GM18873 (cell line): ENCODE measurements around the gene CELF5.

ENCODE experiments used
- ATAC-seq: cut with Tn5 transposase; IDR thresholded peaks from one replicate; pipeline ENCODE4 v1.9.1; 2021; ENCODE audit warnings: mild to moderate bottlenecking, moderate library complexity, moderate number of reproducible peaks; ENCODE audit not compliant: unreplicated experiment, low FRiP score

CELF5 gene

GRCh38 chr19:3269916-3270671 lies 45.6 kb downstream of the CELF5 start:
- ATAC-seq, result no peak

GRCh38 chr19:3270902-3271301 lies 46.4 kb downstream of the CELF5 start:
- no peak for ATAC-seq

- ATAC-seq, result no peak
Observed at GRCh38 chr19:3272401-3272931, 48.0 kb downstream of the CELF5 start.

- ATAC-seq, result no peak
Observed at GRCh38 chr19:3272952-3273351, 48.5 kb downstream of the CELF5 start.

DNA sequence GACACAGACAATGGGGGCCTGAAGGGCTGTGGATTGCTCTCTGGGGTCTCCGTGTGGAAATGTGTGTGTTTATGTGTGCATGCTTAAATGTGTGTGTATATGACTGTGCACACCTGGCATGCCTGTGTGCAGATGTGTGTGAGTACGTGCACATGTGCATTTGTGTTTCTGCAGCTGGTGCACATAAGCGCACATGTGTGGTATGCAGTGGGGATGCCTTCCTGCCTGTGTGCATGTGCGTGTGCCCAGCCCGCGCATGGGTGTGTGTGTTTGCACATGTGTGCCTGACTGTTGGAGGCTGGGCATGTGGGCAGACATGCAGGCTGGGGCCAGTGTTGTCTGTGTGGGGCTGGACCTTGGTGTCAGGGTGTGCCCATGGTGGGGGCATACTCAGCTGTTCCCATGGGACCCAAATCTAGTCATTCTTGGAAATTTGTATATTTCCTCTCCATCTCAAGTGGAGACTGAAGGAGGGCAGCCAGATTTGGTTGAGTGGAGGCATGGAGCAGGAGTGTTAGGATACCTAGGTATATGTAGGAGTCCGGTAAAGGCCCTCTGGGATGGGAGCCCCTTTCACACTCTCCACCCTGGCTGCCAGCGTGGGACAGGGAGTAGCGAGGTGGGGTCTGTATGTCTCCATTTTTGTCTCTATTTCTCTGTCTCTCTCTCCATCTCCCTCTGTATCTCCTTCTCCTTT lies 49.9 kb downstream of the CELF5 start:
- no peak for ATAC-seq

- no peak for ATAC-seq
Observed at GRCh38 chr19:3274942-3275582, 50.6 kb downstream of the CELF5 start.

- no peak for ATAC-seq
Observed at GRCh38 chr19:3275583-3276340, 51.3 kb downstream of the CELF5 start.

DNA sequence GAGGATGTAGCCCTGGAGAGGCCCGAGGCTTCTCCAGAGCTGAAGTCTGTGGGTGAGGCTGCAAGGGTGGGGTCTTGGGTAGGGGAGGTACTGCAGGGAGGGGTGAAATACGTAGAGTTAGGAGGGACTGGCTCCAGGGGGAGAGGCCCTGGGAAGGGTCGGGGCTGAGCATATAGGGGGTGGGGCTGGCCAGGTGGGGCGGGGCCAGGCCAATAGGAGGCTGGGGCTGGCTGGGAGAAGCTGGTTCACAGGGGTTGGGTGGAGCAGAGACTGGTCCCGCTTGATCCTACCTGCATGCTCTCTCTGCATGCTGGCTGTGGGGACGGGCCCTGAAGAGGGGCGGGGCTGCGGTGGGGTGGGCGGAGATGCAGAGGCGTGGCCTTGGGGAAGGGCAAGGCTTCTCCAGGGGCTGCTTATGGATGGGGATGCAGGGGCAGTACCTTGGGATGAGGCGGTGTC lies 51.9 kb downstream of the CELF5 start:
- no peak for ATAC-seq

DNA sequence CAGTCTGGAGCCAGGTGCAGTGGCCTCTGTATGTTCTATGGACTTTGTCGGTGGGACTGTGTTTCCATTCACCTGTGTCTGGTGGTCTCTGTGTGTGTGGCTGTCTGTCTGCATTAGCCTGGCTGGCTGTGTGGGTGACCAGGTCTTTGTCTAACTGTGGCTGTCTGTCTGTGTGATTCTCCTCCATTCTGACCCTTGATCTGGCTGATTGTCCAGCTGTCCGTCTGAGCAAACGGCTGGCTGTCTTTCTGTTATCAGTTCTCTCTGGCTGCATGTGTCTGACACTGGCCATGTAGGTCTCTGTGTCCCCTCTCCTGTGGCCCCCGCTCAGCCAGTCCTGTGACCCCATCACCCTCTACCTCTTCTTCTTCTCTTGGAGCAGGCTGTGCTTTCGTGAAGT lies 53.2 kb downstream of the CELF5 start:
- ATAC-seq, result no peak

DNA sequence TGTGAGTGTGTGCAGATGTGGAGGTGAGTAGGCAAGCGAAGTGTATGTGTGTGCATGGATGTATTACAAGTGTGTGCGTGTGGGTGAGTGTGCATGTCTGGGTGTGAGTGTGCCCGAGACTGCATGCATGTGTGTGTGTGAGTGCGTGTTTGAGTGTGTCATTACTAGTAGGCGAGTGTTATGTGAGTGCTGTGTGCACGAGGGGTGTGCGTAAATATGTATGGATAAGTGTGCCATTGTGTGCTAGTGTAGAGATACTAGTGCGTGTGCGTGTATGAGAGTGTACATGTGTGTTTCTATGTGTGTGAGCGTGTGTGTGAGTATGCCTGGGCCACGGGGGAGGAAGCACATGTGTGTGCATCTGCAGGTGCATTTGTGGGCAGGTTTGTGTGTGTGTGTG lies 53.8 kb downstream of the CELF5 start:
- no peak for ATAC-seq

- no peak for ATAC-seq
Observed at GRCh38 chr19:3278749-3279148, 54.3 kb downstream of the CELF5 start.

- ATAC-seq, result no peak
Observed at GRCh38 chr19:3279306-3279705, 54.8 kb downstream of the CELF5 start.

DNA sequence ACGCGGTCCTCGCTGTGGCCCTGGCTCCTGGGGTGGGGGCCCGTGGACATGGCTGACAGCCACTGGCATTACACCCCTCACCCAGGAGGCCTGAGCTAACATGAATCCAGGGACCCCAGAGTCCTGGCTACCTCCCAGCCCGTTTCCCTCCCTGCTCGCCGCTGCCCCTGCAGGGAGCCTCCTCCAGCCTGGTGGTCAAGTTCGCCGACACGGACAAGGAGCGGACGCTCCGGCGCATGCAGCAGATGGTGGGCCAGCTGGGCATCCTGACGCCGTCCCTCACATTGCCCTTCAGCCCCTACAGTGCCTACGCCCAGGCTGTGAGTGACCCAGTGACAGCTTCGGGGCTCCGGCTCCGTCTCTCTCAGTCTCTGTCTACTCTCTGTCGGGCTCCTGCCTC lies 56.6 kb downstream of the CELF5 start:
- ATAC-seq, result no peak

GRCh38 chr19:3282155-3282554 lies 57.7 kb downstream of the CELF5 start:
- no peak for ATAC-seq

- no peak for ATAC-seq
Observed at GRCh38 chr19:3282564-3282963, 58.1 kb downstream of the CELF5 start.

DNA sequence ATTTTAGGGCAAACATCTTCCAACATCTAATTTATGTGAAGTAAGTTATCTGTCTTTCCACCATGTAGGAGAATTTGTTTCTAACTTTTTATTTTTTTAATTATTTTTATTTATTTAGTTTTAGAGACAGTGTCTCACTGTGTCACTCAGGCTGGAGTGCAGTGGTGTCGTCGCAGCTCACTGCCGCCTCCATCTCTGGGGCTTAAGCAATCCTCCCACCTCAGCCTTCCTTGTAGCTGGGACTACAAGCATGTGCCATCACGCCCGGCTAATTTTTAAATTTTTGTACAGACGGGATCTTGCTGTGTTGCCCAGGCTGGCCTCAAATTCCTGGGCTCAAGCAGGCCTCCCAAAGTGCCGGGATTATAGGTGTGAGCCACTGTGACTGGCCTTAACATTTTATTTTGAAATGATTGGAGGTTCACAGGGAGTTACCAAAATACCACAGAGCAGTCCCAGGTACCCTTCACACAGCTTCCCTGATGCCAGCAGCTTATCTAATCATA lies 58.8 kb downstream of the CELF5 start:
- no peak for ATAC-seq

DNA sequence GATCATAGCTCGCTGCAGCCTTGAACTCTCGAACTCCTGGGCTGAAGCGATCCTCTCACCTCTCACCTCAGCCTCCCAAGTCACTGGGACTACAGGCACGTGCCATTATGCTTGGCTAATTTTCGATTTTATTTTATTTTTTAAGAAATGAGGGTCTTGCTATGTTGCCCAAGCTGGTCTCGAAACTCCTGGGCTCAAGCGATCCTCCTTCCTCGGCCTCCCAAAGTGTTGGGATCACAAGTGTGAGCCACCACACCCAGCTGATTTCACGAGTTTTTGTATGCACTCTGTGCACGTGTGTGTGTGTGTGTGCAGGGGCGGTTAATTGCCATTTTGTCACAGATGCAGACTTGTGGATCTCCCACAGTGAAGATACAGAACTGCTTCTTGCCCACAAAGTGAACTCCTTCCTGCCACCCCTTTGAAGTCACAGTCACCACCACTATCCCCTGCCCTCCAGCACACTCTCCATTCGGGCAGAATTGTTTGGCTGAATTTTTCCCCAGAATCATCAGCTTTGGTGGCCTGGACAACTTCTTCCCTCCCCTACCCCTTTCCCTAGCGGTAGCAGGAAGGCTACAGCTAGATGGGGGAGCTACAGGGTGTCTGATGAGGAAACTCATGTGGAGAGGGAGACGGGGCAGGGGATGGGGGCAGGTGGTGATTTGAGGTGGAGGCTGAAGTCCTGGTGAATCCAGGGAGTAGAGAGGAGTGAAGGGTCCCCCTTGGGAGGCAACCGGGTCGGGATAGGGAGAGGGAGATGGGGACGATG lies 59.6 kb downstream of the CELF5 start:
- ATAC-seq, result no peak

DNA sequence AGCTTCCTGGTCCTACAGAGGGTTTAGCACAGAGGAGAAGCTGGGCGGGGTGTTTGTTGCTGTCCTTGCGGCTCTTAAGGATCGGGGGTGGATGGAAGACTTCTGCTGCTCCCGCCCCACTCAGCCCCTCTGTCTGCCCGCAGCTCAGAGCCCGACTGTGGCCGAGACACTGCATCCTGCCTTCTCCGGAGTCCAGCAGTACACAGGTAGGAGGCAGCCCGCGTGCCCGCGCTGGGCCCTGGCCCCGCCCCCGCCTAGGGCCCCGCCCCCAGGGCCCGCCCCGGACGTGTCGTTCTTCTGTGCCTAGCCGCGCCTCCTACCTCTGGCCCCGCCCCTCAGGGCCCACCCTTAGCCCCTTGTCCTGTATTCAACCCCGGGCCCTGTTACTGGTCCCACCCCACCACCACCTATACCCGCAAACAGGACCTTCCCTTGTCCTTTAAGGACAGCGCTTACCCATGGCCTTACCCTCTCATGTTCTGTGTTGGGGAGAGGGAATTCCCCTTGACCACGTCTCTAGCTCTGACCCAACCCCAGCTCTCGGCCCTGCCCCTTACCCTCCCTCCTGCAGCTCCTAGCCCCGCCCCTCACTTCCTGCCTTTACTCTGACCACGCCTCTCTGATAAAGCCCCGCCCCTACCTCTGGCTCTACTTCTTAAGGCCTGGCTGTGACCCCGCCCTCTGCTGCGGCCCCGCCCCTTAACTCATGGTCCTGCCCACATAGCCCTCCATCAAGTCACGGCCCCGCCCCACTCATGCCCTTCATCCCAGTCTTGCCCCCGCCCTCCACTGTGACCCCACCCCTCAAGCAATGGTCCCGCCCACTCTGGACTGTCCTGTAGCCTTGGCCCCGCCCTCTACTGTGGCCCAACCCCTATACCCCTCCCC lies 60.5 kb downstream of the CELF5 start:
- no peak for ATAC-seq
